Dedifferentiated amniotic fluid mesenchymal stem cell (primary cell): ENCODE results near the gene OR10H2.
"Not testable (repeated sequence)": the region's sequence is repeated elsewhere in the genome, so short reads cannot be mapped to it uniquely, and the experiment has no call there.

Experiments
- DNase-seq: peaks from one replicate; pipeline ENCODE4 v3.0.0-alpha.2; 2016; ENCODE audit errors: extremely low spot score

OR10H2 gene, protein sequence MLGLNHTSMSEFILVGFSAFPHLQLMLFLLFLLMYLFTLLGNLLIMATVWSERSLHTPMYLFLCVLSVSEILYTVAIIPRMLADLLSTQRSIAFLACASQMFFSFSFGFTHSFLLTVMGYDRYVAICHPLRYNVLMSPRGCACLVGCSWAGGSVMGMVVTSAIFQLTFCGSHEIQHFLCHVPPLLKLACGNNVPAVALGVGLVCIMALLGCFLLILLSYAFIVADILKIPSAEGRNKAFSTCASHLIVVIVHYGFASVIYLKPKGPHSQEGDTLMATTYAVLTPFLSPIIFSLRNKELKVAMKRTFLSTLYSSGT

DNA sequence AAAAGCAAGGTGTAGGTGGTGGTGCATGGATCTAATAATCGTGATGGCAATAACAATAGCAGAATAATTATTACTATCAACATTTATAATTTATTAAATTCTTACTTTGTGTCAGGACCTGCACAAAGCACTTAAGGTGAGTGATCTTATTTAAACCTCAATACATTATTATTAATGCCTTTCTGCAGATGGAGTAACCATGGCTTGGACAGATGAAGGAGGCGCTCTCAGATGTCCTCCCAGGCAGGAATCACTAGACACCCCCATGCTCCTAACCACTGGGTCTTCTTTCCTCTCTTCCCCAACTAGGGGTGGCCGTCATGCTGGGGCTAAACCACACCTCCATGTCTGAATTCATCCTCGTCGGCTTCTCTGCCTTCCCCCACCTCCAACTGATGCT lies at the start of gene OR10H2:
Gene OR10H2, plus strand, starts transcription at position 301 of the 400 bp plus-strand sequence. Its CDS starts 20 bp downstream, at position 321.
- no peak for DNase-seq

DNA sequence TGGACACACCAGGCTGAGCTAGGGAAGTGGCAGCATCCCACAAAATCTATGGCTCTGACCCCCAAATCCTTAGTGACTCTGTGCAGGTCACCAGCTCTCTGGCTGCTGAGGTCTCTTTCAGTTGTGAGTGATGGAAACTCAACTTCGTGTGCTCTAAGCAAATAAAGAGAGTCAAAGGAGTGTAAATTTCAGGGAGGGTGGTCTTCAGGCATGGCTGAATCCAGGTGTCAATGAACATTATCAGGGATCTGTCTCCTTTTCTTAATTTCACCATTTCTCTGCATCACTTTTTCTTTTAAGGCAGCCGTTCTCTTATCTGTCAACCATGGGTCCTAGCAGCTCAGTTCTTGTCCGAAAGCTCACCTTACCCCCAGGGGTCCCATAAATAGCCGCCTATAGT lies 48.7 kb upstream of the OR10H2 start:
- no peak for DNase-seq

DNA sequence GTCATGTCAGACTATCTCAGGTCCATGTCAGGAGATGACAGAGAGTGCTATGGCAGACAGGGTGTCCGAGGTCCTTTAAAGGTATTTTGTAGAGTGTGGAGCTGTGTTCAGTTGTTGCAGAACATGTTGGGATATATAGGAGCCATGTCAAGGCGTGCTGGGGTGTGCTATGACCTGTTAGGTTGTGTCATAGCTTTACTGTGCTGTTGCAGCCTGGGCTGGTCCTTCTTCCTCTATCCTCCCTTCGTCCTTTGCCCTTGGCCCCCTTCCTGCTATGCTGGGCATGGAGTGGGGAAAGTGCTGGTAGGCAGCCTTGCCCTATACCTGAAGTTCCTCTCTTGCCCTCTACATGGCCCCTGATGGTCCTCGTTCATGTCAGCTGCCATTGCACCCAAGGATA lies 48.0 kb upstream of the OR10H2 start:
- not testable (repeated sequence) for DNase-seq

DNA sequence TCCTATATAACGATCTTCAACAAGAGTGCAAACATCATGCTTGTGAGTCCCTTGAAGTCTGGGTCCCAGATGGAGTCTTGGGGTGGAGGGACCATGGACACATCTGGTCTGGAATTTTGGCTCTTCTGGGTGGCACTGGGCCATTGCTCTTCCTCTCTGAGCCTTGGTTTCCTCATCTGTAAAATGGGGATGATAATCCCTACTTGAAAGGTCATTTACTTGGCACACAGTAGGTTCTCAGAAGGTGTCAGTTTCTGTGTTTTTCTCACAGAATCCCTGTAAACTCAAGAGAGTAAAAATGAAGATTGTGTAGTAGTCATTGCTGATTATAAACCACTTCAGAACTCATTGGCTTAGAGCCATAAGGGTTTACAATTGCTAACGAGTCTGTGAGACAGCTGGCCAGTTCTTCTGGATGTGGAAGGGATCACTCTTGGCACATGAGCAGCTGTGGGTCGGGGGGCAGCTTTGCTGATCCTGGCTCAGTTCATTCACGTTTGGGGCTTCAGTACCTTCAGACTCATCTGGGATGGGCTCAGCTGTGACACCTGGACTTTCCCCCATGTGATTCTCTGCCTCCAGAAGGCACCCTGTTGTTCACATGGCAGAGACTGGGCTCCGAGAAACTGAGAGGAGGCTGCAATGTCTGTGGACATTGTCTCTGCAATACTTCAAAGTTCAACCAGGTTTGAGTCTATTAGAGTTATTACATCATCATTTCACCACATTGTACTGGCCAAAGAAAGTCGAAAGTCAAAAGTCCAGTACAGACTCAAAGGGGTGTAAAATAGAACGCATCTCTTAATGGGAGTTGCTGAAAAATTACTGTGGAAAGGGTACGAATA lies 47.1 kb upstream of the OR10H2 start:
- DNase-seq = no peak

DNA sequence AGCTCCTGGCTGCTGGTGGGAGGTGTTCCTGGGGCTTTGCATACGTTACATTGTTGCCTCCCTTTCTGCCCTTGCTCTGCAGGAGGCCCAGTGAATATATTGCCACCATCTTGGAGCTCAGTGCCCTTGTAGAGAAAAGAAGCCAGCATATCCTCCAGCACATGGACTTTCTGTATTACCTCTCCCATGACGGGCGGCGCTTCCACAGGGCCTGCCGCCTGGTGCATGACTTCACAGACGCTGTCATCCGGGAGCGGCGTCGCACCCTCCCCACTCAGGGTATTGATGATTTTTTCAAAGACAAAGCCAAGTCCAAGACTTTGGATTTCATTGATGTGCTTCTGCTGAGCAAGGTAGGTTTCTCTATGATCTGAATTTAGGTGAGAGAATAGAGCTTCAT lies 44.4 kb upstream of the OR10H2 start:
- no peak for DNase-seq

DNA sequence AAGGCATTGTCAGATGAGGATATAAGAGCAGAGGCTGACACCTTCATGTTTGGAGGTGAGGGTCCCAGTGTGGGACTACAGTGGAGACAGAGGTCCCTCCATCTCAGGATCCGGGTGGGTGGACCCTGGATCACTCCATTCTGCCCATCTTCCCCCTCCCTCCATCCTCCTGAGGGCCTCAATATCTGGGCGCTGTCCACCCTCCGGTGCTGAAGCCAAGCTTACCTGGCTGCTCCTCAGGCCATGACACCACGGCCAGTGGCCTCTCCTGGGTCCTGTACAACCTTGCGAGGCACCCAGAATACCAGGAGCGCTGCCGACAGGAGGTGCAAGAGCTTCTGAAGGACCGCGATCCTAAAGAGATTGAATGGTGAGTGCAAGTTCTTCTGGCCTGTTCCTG lies 43.0 kb upstream of the OR10H2 start:
- no peak for DNase-seq

DNA sequence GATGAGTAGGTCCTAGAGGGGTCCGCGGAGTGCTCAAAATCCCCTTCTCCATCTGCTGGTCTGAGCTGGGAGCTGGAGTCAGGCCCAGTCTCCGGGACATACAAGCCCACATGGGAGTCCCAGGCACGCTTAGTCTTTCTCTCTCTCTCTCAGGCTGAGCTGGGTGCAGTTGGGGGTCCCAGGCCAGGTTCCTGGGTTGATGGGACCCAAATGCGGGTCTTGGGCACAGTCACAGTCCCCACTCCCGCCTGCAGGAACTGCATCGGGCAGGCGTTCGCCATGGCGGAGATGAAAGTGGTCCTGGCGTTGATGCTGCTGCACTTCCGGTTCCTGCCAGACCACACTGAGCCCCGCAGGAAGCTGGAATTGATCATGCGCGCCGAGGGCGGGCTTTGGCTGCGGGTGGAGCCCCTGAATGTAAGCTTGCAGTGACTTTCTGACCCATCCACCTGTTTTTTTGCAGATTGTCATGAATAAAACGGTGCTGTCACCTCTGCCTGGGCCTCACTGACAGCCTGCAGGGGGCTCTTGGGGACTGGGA lies 31.1 kb upstream of the OR10H2 start:
- no peak for DNase-seq

DNA sequence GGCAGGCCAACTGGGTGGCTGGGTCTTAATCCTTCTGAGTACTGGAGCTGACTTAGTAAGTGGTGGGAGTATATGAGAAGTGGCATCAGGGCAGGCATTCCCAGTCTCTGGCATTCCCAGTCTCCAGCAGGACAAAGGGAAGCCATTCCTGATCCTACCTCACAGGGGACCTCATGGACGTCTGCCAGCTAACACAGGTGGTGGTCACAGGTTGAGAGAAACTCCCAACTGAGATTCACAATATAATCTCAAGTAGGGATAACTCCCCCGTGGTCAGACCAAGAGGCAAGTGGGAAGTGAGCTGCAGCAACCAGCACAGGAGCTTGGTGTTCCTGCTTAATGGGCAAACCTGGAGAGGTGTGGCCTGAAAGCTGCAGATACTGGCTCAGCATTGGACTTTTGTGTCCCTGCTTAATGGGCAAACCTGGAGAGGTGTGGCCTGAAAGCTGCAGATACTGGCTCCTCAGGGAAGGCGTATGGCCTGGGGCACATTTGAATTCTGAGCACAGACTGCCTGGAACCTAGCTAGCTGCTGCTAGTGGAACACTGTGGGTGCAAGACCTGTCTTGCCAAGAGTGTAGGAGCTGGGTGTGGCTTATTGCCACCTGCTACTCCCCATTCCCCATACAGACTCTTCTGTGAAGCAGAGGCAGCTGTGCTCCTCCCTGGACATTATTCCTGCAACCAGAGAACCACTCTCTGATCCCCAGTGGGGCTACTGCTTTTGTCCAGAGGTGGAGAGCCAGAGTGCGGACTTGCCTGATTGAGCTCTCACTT lies 25.9 kb upstream of the OR10H2 start:
- DNase-seq = no peak

DNA sequence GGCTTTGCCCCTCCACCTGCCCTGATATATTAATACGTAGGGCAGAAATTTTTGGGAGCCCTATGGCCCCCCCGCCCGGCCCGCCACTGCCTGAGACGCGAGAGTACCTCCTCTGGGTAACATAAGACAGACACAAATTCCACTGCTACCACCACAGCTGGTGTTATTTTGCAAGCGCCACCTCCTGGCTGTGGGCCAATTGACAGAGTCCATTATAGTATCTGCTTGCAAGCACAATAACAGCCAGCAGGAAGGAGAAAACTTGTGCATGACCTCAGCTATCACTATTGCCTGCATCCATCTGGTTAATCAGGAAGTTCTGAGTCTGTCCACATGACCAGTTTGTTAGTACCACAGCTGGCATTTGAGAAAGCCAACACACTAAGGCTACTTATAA lies 25.3 kb upstream of the OR10H2 start:
- DNase-seq = no peak

DNA sequence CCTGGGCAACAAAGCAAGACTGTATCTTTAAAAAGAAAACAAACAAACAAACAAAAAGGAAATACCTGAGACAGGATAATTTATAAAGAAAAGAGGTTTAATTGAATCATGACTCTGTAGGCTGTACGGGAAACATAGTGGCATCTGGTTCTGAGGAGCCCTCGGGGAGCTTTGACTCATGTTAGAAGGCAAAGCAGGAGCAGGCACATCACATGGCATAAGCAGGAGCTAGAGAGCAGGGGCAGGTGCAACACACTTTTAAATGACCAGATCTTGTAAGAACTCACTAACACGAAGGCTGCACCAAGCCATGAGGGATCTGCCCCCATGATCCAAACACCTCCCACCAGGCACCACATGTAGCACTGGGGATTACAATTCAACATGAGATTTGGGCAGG lies 13.2 kb upstream of the OR10H2 start:
- DNase-seq = no peak

DNA sequence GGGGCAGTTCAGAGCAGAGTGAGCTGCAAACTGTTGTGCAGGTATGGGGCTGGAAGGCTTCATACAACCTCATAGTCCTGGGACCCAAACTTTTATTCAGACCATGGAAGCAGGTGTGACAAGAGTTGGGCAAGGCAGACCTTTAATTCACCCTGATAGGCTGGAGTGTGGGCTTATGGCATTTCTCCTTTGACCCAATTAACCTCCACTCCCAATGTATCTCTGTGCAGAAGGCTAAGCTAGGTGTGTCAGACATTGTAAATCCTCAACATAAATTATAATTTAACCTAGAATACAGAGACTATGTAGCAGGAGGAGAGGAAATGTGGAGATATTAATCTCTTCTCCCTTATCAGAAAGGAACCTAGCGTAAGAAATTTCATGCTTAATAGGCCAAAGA lies 12.2 kb upstream of the OR10H2 start:
- DNase-seq = no peak

DNA sequence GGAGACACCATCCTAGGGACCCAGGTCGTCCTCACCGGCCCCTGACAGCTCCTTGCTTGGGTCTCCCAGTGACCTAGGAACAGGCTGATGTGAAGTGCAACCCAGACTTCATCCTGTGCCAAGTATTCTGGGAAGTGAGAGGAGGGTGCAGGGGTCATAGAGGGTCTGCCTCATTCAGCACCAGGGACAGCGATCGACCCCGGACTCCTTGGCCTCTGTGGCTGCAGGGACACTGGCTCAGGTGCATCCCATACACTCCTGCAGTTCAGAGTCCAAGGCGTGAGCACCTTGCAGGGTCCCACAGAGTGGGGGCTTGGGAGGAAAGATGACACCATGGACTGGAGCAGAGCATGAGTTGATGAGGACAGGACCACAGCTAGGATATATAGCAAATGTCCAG lies 10.0 kb upstream of the OR10H2 start:
- no peak for DNase-seq

DNA sequence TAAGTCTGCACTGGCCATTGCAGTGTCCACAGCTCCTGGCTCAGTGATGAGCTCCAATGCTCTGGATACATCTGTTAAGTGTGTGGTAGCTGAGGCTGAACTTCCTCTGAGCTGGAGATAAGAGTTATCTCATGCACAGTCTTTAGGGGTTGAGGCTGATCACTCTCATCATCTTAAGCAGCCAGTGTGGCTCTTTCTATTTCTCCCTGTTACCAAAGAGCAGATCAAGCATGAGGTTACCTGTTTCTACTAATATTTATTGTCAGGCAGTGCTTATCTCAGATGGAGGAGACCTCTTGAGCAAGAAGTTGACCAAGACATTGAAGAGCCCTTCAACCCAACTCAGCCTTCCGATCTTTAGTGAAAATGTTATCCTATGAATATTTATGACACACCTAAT lies 6.6 kb upstream of the OR10H2 start:
- DNase-seq = no peak

DNA sequence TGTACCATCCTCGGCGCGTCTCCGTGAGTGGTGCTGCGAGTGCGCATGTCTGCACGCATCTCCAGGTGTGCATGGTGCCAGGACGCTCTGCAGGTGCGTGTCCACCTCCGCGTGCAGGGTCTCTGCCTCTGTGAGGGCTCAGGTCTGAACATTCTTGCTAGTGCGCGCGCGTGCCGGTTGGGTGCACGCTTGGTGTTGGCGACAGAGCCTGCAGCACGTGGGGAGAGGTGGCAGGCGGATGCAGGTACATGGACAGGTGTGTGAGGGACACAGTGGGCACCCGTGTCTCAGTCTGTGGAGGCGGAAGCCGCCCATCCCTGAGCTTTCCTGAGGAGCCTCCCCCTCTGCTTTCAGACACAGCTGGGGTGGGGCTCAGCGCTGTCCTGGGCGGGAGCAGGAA lies 4.9 kb upstream of the OR10H2 start:
- DNase-seq = no peak

DNA sequence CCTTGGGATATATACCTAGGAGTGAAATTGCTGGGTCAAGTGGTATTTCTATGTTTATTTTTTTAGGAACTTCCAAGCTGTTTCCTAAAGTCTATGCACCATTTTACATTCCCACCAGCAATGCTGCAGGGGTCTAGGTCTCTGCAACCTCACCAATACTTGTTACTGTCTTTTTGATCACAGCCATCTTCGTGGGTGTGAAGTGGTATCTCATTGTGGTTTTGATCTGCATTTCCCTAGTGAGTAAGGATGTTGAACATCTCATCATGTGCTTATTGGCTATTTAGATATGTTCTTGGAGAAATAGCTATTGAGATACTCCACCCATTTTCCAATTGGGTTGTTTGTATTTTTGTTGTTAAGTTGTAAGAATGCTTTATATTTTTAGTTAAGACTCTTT lies 2.7 kb downstream of the OR10H2 start:
- no peak for DNase-seq

DNA sequence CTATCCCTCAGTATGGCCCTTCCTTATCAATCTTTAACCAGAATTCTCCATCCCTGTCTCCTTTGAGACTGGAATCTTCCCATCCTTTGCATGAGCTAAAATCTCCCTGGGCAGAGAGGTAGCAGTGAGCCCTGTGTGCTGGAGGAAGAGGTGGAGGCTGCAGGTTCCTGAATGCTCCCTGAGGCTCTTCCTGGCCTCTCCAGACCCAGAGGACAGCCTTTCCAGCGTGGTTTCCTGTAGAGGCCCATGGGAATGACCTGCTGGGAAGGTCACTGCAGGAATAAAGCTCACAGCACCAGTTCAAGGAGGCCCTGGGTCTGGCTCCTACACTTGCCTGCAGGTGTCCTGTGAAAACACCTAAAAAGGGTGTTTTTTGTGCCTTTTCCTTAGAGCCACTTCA lies 4.6 kb downstream of the OR10H2 start:
- no peak for DNase-seq

DNA sequence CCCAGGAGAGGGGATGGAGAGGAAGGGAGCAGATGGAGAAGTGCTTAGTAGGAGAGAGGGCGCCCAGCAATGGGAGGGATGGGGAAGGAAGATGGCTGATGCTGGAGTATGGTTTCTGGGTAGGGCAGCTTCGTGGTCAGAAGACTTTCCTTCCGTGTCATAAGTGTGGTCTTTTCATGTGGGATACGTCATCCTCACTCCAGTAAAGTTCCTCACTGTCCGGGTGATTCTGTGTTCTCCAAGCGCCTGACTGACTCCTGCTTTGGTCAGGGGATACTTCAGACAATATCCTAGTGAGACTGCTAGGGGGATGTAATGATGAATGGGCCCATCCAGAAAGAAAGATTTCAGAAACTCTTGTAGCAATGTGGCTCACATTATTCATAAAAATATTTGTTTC lies 6.1 kb downstream of the OR10H2 start:
- no peak for DNase-seq

DNA sequence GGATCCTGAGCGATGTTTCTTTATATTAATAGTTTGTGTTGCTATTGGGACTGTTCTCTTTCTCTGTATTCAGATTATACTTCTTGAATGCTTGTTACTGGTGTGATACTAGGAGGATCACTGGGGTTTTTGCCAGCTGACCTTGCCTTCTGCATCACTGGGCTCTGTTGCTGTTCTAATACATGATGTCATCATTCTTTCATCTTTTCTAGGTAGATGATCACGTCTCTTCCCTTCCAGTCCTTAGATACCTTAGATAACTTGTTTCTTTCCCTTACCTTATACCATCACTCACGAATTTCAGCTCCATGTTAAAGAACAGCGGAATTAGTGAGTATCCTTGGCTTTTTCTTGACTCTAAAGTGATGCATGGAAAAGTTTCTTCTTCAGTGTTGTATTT lies 9.9 kb downstream of the OR10H2 start, which contains the start of gene OR10H3:
Gene OR10H3, plus strand, starts transcription at position 264 of the 400 bp plus-strand sequence. CDS start 3,408 bp downstream, outside the sequence.
- DNase-seq = no peak

DNA sequence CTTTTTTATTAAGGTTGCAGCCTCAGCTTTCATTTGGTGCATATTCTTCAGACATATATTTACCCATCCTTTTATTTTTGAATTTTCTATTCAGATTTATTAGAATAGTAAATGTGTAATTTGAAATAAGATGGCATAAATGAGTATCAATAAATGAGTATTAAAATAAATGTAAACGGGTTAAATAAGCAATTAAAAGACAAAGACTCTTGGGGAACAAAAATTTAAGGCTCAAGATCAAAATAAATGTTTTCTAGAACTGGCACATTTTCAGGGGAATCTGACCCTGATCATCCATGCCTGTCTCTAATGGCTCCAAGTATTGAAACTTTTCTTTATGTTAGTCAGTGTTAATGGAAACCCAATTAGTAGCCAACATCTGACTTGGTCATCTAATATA lies 13.0 kb downstream of the OR10H2 start:
- DNase-seq = no peak

DNA sequence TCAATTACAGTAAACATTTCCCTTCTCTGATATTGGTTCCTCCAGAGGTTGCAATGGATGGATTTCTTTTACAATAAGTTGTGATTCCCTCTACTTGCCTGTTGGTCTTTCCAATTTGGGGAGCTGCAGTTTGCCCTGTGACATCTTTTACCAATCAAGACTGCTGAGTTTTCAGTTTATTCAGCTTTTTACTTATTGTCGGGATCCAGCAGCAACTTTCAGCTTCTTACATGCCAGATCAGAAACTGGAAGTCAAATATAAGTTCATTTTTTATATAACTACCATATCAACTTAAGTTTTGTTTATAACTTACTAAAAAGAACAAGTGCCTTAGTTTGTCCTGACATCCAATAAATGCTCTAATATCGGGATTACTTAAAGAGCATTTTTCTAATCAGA lies 20.4 kb downstream of the OR10H2 start:
- DNase-seq = no peak

DNA sequence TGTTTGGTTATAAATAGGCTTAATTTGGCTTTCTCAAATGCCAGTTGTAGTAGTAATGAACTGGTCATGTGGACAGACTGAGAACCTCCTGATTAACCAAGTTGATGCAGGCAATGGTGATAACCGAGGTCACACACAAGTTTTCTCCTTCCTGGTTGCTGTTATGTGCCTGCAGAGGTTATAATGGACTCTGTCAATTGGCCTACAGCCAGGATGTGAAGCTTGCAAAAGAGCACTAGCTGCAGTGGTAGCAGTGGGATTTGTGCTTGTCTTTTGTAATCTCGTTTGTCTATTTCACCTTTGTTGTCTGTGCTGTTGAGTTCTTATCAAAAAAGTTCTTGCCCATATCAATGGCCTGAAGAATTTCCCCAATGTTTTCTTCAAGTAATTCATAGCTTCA lies 30.6 kb downstream of the OR10H2 start:
- no peak for DNase-seq

DNA sequence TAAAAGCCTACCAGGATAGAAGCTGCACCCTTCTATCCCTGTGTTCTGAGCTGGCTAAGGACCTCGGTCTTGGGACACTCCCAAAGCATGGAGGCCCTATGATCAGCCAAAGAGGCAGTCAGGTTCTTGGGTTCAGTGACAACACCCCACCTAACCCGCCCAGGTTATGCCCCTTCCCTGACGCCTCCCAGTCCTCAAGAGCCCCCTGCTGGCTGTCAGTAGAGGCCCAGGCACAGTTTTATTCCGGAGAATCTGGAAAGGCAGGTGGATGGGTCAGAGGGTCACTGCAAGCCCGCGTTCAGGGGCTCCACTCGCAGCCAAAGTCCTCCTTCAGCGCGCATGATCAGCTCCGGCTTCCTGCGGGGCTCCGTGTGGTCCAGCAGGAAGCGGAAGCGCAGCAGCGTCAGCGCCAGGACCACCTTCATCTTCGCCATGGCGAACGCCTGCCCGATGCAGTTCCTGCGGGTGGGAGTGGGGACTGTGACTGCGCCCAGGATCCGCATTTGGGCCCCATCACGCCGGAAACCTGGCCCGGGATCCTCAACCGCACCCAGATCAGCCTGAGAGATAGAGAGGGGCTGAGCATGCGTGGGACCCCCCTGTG lies 32.2 kb downstream of the OR10H2 start:
- no peak for DNase-seq
